ENCODE measurements around the gene TGFBI. TPM values are rescaled to one million over a fixed set of nuclear protein-coding genes. Genes with fewer than 3 reads are reported as not detected.
A peak's percentile ranks its signal among the peaks of the same experiment; 100 is the strongest.

Gene TGFBI
- total and polyA plus RNA-seq, 9 of the 15 experiments (the other 6 are each of a cell fraction or from before 2014, with no cell fraction given) = 0.05 to 0.62 (median 0.08) TPM; not detected in 6

DNA sequence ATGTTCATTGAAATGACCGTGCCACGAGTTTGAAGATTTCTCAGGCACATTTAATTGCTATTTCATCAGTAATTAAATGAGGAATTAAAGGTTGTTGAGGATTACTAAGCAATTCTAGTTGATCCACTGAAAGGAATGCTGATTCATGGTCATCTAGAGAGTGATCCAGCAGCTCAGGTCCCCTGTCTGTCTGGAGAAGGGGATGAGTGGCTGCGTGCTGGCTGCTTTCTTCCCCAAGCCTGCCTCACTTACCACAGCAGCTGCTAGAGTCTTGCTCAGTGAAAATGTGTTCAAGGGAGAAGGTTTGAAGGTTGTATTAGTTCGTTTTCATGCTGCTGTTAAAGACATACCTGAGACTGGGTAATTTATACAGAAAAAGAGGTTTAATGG, 7.8 kb upstream of the TGFBI start (continued):
- TF ChIP-seq TCFL5 (CRISPR knock-in tag; conservative IDR thresholded peaks at IDR 0.05) (no peak), CBFA2T2 (conservative IDR thresholded peaks at IDR 0.05) (no peak), TBL1XR1 (IDR thresholded peaks at IDR 0.05; ENCODE audit: low read length in 2 of 2) (no peak), L3MBTL2 (IDR thresholded peaks at IDR 0.05) (peak; percentile 18; the same call in 1 of the 2 replicates), ZBTB40 (IDR thresholded peaks at IDR 0.05) (no peak), ZBTB40 (CRISPR knock-in tag; IDR thresholded peaks at IDR 0.05) (no peak), PKNOX1 (IDR thresholded peaks at IDR 0.05) (peak; percentile 30; the same call in 1 of the 2 replicates), ZBED1 (IDR thresholded peaks at IDR 0.05) (no peak), KDM5B (IDR thresholded peaks at IDR 0.05; ENCODE audit: insufficient replicate concordance, low read depth, low read length) (no peak), ASH1L (IDR thresholded peaks at IDR 0.05; ENCODE audit: borderline replicate concordance, low read depth, partially characterized antibody) (no peak)
